EH (cell line): ENCODE results near the gene SGCE.
"Not testable (repeated sequence)": the region's sequence is repeated elsewhere in the genome, so short reads cannot be mapped to it uniquely, and the experiment has no call there.

Experiments
- DNase-seq: peaks from one replicate; pipeline ENCODE4 v3.0.0-alpha.2; 2015; ENCODE audit warnings: low read depth

Gene SGCE, protein sequence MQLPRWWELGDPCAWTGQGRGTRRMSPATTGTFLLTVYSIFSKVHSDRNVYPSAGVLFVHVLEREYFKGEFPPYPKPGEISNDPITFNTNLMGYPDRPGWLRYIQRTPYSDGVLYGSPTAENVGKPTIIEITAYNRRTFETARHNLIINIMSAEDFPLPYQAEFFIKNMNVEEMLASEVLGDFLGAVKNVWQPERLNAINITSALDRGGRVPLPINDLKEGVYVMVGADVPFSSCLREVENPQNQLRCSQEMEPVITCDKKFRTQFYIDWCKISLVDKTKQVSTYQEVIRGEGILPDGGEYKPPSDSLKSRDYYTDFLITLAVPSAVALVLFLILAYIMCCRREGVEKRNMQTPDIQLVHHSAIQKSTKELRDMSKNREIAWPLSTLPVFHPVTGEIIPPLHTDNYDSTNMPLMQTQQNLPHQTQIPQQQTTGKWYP

GRCh38 chr7:94655848-94656657 lies at the start of gene SGCE:
Gene SGCE, minus strand, starts transcription at chr7:94656133. Its CDS starts 35 bp downstream, at chr7:94656098.
- peak; percentile 80 for DNase-seq

DNA sequence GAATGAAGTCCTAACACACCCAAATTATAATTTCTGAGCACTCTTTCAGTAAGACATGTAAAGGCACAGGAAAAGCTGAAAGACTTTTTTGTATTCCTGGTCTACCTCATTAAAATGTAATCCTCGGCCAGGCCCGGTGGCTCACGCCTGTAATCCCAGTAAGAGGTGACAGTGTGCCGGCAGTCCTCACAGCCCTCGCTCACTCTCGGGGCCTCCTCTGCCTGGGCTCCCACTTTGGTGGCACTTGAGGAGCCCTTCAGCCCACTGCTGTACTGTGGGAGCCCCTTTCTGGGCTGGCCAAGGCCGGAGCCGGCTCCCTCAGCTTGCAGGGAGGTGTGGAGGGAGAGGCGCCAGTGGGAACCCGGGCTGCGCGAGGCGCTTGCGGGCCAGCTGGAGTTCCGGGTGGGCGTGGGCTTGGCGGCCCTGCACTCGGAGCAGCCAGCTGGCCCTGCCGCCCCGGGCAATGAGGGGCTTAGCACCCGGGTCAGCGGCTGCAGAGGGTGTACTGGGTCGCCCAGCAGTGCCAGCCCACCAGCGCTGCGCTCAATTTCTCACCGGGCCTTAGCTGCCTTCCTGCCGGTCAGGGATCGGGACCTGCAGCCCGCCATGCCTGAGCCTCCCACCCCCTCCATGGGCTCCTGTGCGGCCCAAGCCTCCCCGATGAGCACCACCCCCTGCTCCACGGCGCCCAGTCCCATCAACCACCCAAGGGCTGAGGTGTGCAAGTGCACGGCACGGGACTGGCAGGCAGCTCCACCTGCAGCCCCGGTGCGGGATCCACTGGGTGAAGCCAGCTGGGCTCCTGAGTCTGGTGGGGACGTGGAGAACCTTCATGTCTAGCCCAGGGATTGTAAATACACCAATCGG lies 49.5 kb upstream of the SGCE start:
- DNase-seq, result not testable (repeated sequence)

DNA sequence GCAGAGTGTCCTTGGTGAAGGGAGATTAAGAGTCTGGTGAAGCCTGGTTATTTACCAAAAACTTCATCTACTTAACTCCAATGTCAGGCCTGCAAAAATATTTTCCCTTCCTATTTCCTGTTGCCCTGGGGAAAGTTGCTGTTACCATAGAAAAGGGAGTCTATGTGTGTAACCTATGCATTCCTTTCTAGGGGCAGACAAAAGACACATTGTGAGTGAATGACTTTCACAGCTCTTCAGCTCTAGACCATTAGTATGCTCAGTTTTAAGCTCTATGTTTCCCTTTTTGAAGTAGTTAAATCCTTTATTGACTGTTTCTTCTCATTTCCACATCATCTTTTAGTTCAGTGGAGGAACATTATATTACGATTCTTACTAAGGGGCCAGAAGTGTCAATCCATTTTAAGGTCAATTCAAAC lies 45.6 kb upstream of the SGCE start:
- peak; percentile 68 for DNase-seq

DNA sequence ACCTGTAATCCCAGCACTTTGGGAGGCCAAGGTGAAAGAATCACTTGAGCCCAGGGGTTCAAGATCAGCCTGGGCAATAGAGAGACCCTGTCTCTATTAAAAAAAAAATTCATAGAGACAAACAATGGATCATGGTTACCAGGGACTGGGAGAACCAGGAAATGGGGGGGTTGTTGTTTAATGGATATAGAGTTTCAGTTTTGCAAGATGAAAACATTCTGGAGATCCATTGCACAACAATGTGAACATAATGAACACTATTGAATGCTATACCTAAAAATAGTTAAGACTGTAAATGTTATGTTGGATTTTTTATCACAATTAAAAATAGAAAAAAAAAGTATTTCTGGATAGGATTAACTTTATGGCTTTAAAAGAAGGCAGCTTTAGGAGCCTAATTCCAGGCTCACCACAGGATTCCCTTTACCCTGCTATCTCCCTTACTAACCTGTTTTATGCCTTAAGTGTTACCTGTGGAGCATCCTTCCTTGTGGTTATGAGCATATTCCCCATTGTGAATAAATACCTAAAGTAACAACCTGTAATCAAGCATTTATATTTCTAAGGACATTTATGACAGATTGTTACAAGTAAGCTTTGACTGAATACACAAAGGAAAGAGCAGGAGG lies 45.1 kb upstream of the SGCE start:
- DNase-seq, result peak; percentile 25

GRCh38 chr7:94698275-94698674 lies 42.3 kb upstream of the SGCE start:
- DNase-seq, result peak; percentile 82

DNA sequence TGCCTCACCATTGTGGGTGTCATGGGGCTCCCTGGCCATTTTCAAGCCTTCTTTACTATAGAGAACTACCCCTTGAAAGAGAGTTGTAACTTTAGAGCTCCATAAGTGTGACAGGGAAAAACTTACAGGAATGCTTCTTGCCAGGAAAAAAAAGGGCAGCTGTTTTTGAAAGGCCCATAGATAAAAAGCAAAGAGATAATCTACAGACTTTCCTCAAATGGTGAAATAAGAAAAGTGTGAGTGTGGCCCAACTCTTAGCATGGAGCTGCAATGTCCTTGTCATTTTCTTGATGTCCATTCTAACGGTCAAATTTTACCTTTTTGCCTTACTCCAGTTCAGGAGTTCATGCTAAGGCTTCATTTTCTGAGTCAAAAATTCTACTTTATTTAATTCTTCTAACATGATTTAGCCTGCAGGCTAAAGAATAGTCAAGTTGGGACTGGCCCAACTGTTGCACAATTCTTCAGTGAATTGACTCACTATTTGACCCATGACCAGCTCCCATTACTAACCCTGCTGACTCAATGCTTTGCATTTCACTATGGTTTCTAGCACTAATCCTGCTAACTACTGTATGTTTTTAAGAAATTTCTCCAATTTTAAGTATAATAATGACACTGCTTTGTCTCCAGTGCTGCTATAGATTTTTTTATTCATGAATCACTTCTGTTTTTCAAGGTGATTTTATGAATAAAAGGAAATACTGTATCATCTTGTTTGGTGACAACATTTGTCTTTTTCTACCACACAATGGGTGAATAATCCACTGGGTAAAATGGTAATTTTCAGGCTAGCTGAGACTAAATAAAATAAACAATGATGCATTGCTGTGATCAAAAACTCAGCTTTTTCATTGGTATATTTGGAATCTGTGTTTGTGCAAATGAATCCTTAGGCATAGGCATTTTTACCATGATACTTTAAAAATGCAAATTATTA lies 41.4 kb upstream of the SGCE start:
- DNase-seq, result peak; percentile 94

DNA sequence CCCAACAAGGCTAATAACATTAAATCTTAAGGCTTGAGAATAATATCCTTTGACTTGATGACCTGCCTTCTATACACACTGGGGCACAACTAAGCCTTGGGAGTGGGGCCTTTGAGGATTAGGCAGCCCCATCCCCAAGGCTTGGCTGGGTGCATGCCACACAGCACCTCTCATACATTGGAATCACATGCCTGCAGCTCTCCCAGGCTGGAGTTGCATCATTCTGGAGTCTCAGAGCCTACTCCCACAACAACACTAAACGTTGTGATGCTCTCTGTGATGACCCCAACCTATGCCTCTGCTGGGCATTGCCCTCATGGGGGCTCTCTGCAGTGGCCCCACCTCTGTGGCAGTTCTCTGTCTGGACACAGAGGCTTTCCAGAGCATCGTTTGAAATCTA lies 31.9 kb upstream of the SGCE start:
- peak; percentile 34 for DNase-seq

GRCh38 chr7:94687076-94687475 lies 31.1 kb upstream of the SGCE start:
- no peak for DNase-seq

DNA sequence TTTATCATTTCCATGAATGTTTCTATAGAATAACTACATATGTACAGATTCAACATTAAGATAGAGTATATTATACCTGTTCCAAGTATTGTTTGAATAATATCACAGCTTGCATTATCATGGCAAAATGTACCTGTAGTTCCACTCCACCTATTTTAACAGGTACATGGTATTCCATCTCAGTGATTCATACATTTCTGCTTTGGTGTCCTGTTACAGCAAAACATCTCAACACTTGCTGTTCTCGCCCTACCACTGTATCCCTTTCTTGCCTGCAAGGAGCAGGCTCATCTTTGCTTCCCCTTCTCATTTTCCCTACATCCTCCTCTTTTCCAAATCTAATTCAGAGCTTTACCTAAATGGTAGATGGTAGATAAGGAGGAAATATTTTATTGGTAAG lies 27.1 kb upstream of the SGCE start:
- DNase-seq, result no peak

DNA sequence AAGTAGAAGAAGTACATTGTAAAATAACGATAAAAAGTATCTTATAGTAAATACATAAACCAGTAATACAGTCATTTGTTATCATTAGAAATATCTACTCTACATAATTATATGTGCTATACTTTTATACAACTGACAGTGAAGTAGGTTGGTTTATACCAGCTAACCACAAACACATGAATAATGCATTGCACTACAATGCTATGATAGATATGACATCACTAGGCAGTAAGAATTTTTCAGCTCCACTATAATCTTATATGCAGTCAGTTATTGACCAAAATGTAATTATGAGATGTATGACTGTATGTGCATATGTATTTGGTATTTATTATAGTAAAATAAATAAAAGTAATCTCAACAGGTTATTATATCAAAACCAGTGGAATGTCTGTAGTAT lies 23.4 kb upstream of the SGCE start:
- DNase-seq, result peak; percentile 3

GRCh38 chr7:94676431-94676830 lies 20.5 kb upstream of the SGCE start:
- no peak for DNase-seq

- DNase-seq, result no peak
These were observed 19.4 kb upstream of the SGCE start for GRCh38 chr7:94675356-94675755.

DNA sequence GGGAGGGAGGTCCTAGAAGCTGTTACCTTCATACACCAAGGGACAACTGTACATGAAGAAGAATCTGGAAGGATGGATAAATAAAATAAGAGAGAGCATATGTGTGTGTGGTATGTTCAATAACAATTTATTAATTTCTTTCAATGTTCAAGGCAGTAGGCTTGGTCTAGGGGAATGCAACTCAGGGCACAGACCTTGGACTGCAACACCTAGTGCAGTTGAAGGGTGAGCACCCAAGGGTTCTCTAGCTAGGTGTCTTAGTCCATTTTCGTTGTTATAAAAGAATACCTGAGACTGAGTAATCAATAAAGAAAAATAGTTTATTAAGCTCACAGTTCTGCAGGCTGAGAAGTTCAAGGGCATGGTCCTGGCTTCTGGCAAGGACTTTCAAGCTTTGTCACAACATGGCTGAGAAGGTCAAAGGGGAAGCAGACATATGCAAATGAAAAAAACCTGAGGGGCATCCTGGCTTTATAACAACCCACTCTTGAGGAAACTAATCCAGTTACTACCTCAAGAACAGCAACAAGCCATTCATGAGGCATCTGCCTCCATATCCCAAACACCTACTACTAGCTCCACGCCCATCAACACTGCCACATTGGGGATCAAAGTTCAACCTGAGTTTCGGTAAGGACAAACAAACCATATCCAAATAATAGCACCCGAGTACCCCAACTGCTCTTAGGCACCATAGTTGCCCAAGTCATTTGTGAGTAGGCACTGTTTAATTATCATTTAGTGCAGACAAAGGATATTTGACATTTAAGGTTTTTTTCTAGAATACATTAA lies 15.7 kb upstream of the SGCE start:
- no peak for DNase-seq

DNA sequence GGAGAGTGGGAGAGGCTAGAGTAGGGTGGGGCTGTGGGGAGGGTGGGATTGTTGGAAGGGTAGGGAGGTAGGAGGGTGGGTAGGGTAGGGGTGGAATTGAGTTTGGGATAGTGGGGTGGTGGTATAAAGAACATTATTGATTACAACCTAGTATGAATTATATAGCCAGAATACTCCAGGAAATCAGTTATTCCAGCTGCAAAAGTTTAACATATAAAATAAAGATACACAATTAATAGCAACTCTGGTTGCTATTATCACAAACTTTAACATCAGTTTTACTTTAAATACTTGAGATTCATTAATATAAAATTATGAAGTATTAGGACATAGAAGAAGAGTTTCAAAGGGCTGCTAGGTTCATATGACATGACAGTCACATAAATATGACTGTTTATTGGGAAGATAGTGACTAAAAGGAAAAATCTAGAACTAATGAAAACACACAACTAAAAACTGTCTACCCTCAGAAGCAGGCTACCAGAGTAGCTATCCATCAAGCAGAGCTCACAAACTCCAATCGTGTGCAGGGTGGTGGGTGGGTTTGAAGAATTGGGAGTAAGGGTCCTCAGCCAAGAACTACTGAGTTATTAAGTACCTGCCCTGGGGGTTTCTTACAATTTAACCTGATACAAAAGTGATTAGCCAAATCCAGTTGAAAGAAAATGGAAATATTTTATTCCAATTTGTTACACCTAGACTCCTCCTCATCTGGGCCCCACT lies 14.0 kb upstream of the SGCE start:
- no peak for DNase-seq

DNA sequence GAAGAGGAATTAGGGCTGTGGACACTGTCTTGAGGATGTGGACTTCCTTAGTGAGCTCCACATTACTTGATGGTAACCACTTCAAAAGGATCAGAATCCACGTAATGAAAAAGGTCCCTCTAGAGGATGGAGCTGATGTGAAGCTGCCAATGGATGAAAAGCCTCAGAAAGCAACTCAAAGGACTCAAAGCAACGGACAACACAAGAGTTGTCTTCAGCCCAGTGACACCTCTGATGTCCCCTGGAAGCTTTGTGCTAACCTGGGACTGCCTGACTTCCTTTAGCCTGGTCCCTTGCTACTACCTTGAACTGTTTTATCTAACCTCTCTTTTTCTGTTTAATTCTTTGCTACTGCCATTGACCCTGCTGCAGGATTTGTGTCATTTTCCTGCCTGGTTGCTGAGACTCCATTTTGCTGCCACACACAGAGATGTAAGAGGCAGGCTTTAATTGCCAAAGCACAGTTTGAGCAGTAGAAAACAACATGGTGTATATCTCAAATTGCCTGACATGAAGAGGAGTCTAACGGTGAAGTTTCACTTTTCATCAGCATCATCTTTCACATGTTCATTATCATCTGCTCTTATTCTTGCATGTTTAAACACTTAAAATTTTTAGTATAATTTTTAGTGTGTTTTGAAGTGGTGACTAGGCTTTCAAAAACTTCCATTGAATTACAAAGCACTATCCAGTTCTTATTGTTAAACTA lies 11.1 kb upstream of the SGCE start:
- DNase-seq, result no peak

GRCh38 chr7:94665426-94665825 lies 9.5 kb upstream of the SGCE start:
- no peak for DNase-seq

DNA sequence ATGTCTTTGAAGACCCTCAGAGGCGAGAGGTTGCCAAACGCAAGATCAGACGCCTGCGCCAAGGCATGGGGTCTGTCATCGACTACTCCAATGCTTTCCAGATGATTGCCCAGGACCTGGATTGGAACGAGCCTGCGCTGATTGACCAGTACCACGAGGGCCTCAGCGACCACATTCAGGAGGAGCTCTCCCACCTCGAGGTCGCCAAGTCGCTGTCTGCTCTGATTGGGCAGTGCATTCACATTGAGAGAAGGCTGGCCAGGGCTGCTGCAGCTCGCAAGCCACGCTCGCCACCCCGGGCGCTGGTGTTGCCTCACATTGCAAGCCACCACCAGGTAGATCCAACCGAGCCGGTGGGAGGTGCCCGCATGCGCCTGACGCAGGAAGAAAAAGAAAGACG lies 8.1 kb upstream of the SGCE start:
- DNase-seq, result no peak

GRCh38 chr7:94662548-94662947 lies 6.6 kb upstream of the SGCE start:
- DNase-seq, result no peak
